HS-27A (cell line): ENCODE data around the gene RPE.

Experiments
- DNase-seq: peaks from one replicate; pipeline ENCODE4 v3.0.0-alpha.2; 2012; ENCODE audit warnings: low read depth, missing footprints

The RPE gene

GRCh38 chr2:210002158-210003157 lies at the start of gene RPE:
Gene RPE, plus strand, starts transcription at chr2:210002638. Its CDS starts 24 bp downstream, at chr2:210002662.
- peak; percentile 59 for DNase-seq

- DNase-seq = no peak
Observed at GRCh38 chr2:209956271-209956670, 46.2 kb upstream of the RPE start.

- DNase-seq = no peak
Observed at GRCh38 chr2:209958016-209958415, 44.4 kb upstream of the RPE start.

GRCh38 chr2:209960045-209960444 lies 42.4 kb upstream of the RPE start:
- DNase-seq = no peak

- no peak for DNase-seq
Observed at GRCh38 chr2:209960676-209961630, 41.5 kb upstream of the RPE start.

- no peak for DNase-seq
Observed at GRCh38 chr2:209965723-209966122, 36.7 kb upstream of the RPE start.

- DNase-seq = no peak
Observed at GRCh38 chr2:209969692-209970091, 32.7 kb upstream of the RPE start.

- DNase-seq = no peak
Observed at GRCh38 chr2:209970271-209970670, 32.2 kb upstream of the RPE start.

- DNase-seq = no peak
Observed at GRCh38 chr2:209970711-209971110, 31.7 kb upstream of the RPE start.

GRCh38 chr2:209973328-209973727 lies 29.1 kb upstream of the RPE start:
- DNase-seq = no peak

- no peak for DNase-seq
Observed at GRCh38 chr2:209974576-209974975, 27.9 kb upstream of the RPE start.

GRCh38 chr2:209976698-209977385 lies 25.6 kb upstream of the RPE start:
- DNase-seq = no peak

- no peak for DNase-seq
Observed at GRCh38 chr2:209977386-209978239, 24.8 kb upstream of the RPE start.

- DNase-seq = no peak
Observed at GRCh38 chr2:209984291-209984690, 18.1 kb upstream of the RPE start.

GRCh38 chr2:209985874-209986273 lies 16.6 kb upstream of the RPE start:
- no peak for DNase-seq

GRCh38 chr2:209986415-209986814 lies 16.0 kb upstream of the RPE start:
- DNase-seq = no peak

- DNase-seq = no peak
Observed at GRCh38 chr2:209988010-209988409, 14.4 kb upstream of the RPE start.

- no peak for DNase-seq
Observed at GRCh38 chr2:209990838-209991237, 11.6 kb upstream of the RPE start.

- DNase-seq = no peak
Observed at GRCh38 chr2:209993968-209994367, 8.5 kb upstream of the RPE start.

GRCh38 chr2:209998596-209998995 lies 3.8 kb upstream of the RPE start:
- no peak for DNase-seq
